Breast epithelium (tissue), 3 donors: ENCODE results near the gene HMX3.

ENCODE experiments used
- POLR2A ChIP-seq: fragments of 450-650 bp; IDR thresholded peaks from one replicate; pipeline ENCODE4 v1.6.1; 2016; ENCODE audit warnings: antibody characterized with exemption, mild to moderate bottlenecking, moderate library complexity
- TF ChIP-seq, protein P1 (sequence below), 3 donors: fragments of 450-650 bp; IDR thresholded peaks; one replicate each; pipeline ENCODE4 v1.5.1; 2016 to 2017; ENCODE audit warnings: antibody characterized with exemption in 3 of 3, mild to moderate bottlenecking in 3 of 3, moderate library complexity in 3 of 3

DNA sequence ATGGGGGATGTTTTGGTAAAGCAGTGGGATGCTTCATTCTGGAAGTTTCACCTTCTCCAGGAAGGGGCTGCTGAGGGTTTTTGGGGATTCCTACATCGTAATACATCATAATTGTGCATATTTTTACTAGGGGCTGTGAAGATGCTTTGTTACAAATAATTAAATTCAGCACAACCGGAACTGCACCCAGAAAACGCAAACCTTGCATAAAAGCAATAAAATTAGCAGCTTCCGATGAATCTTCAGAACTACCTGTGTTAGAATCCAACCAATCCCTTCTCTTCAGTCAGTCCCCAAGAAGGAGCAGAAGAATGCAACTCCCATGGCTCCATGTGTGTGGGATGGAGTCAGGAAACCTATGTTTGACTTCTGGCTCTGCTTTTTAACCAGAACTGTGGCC is 48.4 kb upstream of the HMX3 start:
- TF ChIP-seq POLR2A = no peak
- TF ChIP-seq, protein P1, sequence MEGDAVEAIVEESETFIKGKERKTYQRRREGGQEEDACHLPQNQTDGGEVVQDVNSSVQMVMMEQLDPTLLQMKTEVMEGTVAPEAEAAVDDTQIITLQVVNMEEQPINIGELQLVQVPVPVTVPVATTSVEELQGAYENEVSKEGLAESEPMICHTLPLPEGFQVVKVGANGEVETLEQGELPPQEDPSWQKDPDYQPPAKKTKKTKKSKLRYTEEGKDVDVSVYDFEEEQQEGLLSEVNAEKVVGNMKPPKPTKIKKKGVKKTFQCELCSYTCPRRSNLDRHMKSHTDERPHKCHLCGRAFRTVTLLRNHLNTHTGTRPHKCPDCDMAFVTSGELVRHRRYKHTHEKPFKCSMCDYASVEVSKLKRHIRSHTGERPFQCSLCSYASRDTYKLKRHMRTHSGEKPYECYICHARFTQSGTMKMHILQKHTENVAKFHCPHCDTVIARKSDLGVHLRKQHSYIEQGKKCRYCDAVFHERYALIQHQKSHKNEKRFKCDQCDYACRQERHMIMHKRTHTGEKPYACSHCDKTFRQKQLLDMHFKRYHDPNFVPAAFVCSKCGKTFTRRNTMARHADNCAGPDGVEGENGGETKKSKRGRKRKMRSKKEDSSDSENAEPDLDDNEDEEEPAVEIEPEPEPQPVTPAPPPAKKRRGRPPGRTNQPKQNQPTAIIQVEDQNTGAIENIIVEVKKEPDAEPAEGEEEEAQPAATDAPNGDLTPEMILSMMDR (IDR thresholded peaks at IDR 0.05) = no peak
